Fibroblast of lung (primary cell): Measurements from ENCODE around the gene DCLRE1A.

ENCODE experiments used
- CTCF ChIP-seq, 2 donors: IDR thresholded peaks in 1 of 2; conservative IDR thresholded peaks in 1 of 2; 1 replicate in 1 of 2; 2 replicates in 1 of 2; pipeline ENCODE4 v1.5.1; 2011 to 2012; ENCODE audit warnings: low read length in 2 of 2, control low read depth in 1 of 2, inconsistent platforms in 1 of 2, low read depth in 1 of 2, mild to moderate bottlenecking in 1 of 2
- EZH2 ChIP-seq: IDR thresholded peaks from 2 replicates; pipeline ENCODE4 v1.5.1; 2012; ENCODE audit warnings: low read length, control low read depth, mild to moderate bottlenecking; ENCODE audit errors: missing control alignments

- TF ChIP-seq CTCF (conservative IDR thresholded peaks at IDR 0.05 in 1 of 2, IDR thresholded peaks at IDR 0.05 in 1 of 2; ENCODE audit: low read depth in 1 of 2, low read length in 2 of 2), result no peak
- no peak for TF ChIP-seq EZH2
Observed at GRCh38 chr10:113806503-113806902, 47.4 kb downstream of the DCLRE1A start.
